Effector CD8-positive, alpha-beta T cell (primary cell): Measurements from ENCODE around the gene FAT2.
"Not testable (repeated sequence)": the region's sequence is repeated elsewhere in the genome, so short reads cannot be mapped to it uniquely, and the experiment has no call there.

ENCODE experiments used
- DNase-seq: peaks from one replicate; lab custom pipeline; 2025; lab: John Stamatoyannopoulos, UW

FAT2 gene

DNA sequence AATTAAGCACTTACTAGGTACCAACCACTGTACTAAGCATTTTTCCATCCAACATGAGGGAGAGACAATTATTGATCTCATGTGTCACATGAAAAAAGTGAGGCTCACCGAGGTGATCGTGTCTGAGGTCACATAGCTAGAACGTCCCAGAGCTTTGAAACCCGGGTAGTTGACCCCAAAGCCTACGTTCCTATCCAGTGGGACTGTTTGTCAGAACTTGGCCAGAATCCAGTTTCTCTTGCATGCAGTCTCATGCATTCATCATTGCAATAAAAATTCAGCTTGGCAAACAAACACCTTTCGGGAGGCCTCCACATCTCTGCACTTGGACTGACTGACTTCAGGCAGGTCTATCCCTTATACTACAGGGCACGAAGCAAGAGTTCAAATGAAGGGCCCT, 23.4 kb upstream of the FAT2 start:
- no peak for DNase-seq

DNA sequence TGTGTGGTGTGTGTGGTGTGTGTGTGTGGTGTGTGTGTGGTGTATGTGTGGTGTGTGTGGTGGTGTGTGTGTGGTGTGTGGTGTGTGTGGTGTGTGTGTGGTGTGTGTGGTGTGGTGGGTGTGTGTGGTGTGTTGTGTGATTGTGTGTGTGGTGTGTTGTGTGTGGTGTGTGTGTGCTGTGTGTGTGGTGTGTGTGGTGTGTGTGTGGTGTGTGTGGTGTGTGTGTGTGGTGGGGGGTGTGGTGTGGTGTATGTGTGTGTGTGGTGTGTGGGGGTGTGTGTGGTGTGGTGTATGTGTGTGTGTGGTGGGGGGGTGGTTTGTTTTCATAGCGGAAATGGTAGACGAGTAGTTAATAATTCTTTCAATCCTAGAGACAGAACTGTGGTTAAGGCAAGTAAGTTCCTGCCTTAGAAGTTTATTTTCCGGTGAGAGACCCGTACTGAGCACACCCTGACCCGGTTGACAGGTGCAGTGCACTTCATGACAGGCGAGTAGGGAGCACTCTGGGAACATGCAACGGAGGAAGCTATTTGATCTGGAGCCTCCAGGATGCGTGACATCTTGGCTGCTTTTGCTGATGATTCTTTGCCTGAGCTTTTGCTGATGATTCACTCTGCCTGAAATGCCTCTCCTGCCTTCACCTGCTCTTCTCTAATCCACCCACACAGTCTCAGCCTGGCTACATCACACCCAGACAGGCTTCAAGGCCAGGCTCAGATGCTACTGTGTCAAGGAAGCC, 21.7 kb upstream of the FAT2 start:
- no peak for DNase-seq

DNA sequence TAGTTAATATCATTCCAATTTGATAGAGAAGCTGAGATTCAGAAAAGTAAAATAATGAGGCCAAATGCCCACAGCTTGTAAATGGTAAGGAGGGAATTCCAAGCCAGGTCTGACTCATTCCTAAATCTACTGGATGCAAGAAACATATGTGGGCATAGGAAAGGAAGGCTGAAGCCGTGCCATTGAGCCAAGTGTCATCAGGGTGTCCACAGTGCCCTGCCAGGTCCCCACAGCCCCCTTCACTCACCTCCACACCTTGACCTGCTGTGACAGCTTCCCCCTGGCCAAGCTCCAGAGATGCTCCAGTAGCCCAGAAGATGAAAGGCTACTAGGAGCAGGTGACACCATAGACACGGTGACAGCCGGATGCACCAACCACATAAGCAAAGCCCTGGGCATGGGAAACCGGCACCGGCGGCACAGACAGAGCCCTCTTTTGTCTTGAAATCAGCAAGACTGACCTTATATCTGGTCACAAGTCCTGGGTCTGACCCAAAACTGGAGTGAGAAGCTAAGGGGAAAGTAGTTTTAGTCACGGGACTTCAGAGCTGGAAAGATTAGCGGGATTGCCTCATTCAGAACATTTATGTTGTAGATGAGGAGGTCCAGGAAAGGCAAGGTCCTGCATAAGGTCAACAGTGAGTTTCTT, 20.1 kb upstream of the FAT2 start:
- DNase-seq = no peak

DNA sequence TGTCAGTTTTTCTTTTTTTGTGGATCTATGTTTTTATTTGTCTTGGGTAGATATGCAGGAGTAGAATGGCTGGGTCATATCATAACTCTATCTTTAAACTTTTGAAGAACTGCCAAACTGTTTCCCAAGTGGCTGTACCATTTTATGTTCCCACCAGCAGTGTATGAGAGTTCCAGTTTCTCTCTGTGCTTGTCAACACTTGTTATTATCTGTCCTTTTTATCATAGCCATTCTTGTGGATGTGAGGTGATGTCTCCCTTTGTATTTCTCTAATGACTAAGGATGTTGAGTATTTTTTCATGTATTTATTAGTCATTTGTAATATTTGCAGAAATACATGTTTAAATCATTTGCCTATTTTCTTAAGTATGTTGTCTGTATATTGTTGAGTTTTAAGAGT, 17.4 kb upstream of the FAT2 start:
- DNase-seq = no peak

GRCh38 chr5:151607304-151607703, 16.2 kb upstream of the FAT2 start:
- no peak for DNase-seq

GRCh38 chr5:151605559-151605958, 14.4 kb upstream of the FAT2 start:
- no peak for DNase-seq

- DNase-seq = no peak
Observed at GRCh38 chr5:151602806-151603205, 11.7 kb upstream of the FAT2 start.

GRCh38 chr5:151601391-151601790, 10.3 kb upstream of the FAT2 start:
- no peak for DNase-seq

- no peak for DNase-seq
Observed at GRCh38 chr5:151600069-151600665, 9.0 kb upstream of the FAT2 start.

GRCh38 chr5:151598984-151599383, 7.9 kb upstream of the FAT2 start:
- DNase-seq = no peak

- DNase-seq = no peak
Observed at GRCh38 chr5:151598549-151598948, 7.4 kb upstream of the FAT2 start.

DNA sequence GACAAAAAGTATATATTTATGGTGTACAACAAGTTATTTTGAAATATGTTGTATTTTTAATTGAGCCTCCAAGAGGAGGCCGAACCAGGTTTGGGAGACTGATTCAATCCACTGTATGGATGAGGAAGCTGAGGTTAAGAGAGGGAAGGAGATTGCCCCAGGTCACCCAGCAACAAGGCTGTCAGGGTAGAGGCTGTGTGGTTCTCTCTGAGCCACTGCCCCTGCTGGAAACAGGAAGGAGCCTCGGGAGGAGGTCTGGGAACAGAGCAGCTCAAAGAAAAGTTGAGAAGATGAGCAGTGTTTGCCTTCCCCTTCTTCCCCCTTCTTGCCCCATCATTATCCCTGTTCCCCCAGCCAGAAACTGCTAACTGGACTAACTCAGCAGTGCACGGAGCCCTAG, 6.6 kb upstream of the FAT2 start:
- no peak for DNase-seq

DNA sequence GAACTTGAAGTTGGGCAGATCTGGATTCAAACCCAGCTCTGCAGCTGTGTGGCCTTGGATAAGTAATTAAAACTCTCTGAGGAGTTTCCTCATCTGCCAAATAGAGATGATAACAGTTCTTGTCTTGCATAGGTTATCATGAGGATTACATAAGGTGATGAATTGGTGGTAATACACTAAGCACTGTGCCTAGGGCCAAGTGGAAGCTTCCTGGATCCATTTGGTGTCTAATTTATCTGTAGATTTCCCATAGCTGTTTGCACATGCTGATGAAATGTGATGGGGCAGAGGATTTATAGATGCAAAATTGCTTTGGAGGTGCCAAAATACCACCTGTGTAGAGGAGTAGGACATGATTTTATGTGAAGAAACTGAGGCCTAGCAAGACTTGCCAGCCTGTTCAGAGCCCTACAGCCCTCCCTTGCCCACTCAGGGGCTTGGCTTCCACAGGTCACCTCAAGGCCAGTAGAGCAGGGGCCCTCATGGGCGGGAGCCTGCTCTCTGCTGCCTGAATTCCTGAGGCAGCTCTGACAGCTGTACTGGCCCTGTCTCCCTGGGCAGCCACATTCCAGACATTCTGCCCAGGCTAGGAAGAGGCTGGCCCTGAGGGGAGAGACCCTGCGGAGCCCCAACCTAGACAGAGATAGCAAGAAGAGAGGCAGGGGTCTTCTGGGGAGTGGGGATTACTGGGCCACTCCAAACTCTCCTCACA, 5.9 kb upstream of the FAT2 start:
- DNase-seq = no peak

DNA sequence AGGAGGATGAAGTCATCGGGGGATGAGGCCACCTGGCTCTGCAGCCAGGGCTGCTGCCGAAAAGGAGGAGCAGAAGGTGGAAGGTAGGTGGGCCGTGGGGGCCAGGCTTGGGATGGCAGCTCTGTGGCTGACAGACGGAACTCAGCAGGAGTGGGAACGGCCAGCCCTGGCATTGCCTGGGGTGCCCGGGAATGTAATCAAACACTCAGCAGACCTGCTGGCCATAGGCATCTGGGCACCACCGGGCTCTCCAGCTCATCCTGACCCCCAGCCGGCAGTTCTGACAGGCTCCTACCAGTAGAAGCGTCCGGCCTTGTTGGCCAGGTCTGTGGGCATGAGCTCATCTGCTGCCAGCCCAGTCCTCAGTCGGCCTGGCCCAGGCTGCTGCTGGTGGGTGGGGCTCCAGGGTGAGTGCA, 4.3 kb upstream of the FAT2 start:
- no peak for DNase-seq

GRCh38 chr5:151592855-151593408, 1.8 kb upstream of the FAT2 start:
- no peak for DNase-seq

DNA sequence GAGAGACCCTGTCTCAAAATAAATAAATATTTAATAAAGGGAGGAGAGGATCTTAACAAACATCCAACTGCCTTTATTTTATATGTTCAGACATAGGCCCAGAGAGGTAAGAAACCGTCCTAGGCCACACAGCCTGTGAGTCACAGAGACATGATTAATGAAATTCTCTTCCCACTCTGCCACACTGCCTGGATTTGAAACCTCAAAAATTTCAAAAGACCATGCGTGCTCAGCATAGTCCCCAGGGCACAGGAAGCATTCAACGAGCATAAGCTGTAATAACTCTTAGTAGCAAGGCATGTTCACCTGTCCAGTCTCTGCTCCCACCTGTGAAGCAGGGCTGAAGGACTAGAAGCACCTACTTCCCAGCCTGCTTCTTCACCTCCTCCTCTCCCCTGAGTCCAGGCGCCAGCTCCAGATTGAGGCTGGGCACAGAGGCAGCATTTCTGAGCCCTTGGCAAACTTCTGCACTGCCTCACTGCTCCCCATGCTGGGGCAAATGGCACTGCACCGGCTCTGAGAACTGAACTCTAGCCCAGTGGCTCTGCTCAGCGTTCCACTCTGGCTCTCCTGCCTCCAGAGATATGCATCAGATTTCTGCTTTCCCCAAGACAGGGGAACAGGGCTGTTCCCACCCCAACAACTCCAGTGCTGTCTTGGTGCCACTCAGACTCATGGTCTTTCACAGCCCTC, 1.1 kb downstream of the FAT2 start:
- DNase-seq = no peak

- no peak for DNase-seq
Observed at GRCh38 chr5:151587796-151588555, 3.2 kb downstream of the FAT2 start.

GRCh38 chr5:151585970-151586369, 5.2 kb downstream of the FAT2 start:
- no peak for DNase-seq

- not testable (repeated sequence) for DNase-seq
Observed at GRCh38 chr5:151585344-151585743, 5.8 kb downstream of the FAT2 start.

DNA sequence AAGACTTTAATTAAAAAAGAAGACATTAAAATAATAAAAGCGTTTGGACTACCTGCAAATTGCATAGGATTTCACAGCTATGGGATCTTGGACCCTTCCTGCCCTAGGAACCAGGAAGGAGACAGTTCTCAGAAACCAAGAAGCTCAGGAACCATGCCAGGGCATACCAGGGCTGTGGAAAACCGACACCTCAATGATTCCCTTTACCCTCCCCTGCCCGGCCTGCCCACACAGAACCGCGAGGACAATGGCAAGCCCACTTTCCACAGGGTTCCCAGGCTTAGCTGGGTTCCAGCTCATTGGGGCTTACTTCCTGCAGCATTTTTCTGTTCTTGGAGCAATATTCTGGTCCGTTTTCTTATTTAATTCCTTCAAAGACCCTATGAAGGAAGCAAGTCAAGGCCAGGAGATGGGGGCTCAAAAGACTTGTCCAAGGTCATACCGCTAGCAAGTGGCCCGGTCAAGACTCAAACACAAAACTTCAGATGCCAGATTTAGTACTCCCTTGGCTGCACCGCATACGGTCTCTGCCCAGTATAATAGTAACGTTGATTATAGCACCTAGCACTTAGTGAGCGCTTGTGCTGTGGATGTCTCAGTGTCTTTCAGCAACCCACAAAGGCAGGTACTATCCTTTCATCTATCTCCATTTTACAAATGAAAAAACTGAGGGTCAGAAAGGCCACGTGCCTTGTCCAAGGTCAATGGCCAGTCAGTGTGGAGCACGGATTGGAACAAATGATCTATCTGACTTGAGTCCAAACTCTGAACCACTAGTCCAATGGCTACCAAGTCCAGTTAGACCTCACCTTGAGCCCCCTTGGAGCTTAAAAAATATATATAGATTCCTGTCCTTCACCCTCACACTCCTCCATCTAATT, 6.8 kb downstream of the FAT2 start:
- DNase-seq = no peak
